Osteoblast (primary cell): ENCODE measurements around the gene PSMD4. TPM values are rescaled to one million over a fixed set of nuclear protein-coding genes. Genes with fewer than 3 reads are reported as not detected.
A peak's percentile ranks its signal among the peaks of the same experiment; 100 is the strongest.

ENCODE experiments used
- DNase-seq: peaks from one replicate; pipeline ENCODE4 v3.0.0; 2011; ENCODE audit warnings: low spot score, mixed read lengths; ENCODE audit not compliant: insufficient read length; ENCODE audit errors: missing footprints
- H2AFZ ChIP-seq: 2 replicates; pipeline ENCODE4 v1.6.0; 2011; ENCODE audit warnings: mild to moderate bottlenecking, low read length
- H3K27ac ChIP-seq: 2 replicates; pipeline ENCODE4 v1.5.1; 2011; ENCODE audit warnings: mild to moderate bottlenecking, low read depth, low read length, moderate library complexity
- H3K27me3 ChIP-seq: 2 replicates; pipeline ENCODE4 v1.6.0; 2012; ENCODE audit warnings: mild to moderate bottlenecking, control low read depth, inconsistent platforms, low read length, moderate library complexity; ENCODE audit not compliant: insufficient read depth
- H3K36me3 ChIP-seq: 2 replicates; pipeline ENCODE4 v1.5.1; 2011; ENCODE audit warnings: mild to moderate bottlenecking, low read length, control low read depth, moderate library complexity; ENCODE audit not compliant: insufficient read depth
- H3K4me1 ChIP-seq: 2 replicates; pipeline ENCODE4 v1.5.1; 2011; ENCODE audit warnings: mild to moderate bottlenecking, low read length, control low read depth, moderate library complexity; ENCODE audit not compliant: insufficient read depth
- H3K4me2 ChIP-seq: 2 replicates; pipeline ENCODE4 v1.6.0; 2011; ENCODE audit warnings: mild to moderate bottlenecking, low read length; ENCODE audit not compliant: insufficient read depth
- H3K4me3 ChIP-seq: fragments of 200-600 bp; sonication (generic); 3 replicates; pipeline ENCODE4 v1.5.1; 2012; ENCODE audit warnings: mild to moderate bottlenecking, low read length, inconsistent platforms; ENCODE audit not compliant: insufficient read depth
- H3K79me2 ChIP-seq: 2 replicates; pipeline ENCODE4 v1.6.0; 2012; ENCODE audit warnings: mild to moderate bottlenecking, low read length, control low read depth, inconsistent platforms; ENCODE audit not compliant: insufficient read depth
- H3K9me3 ChIP-seq: 2 replicates; pipeline ENCODE4 v1.5.1; 2011; ENCODE audit warnings: low read depth, low read length, control low read depth
- H4K20me1 ChIP-seq: 2 replicates; pipeline ENCODE4 v1.6.0; 2012; ENCODE audit warnings: mild to moderate bottlenecking, low read length, control low read depth; ENCODE audit not compliant: insufficient read depth
- CTCF ChIP-seq: IDR thresholded peaks from 2 replicates; pipeline ENCODE4 v1.5.1; 2011; ENCODE audit warnings: mild to moderate bottlenecking, low read depth, low read length, moderate library complexity; ENCODE audit errors: extremely low read depth
- total RNA-seq: library from RNA; depleted of rRNA; stranded (reverse); fragments of >200 nt; gene quantifications from 2 replicates; pipeline ENCODE4 v1.2.3, GENCODE V29; 2012

PSMD4 gene
- total RNA-seq, 1 donor, result 140 TPM

DNA sequence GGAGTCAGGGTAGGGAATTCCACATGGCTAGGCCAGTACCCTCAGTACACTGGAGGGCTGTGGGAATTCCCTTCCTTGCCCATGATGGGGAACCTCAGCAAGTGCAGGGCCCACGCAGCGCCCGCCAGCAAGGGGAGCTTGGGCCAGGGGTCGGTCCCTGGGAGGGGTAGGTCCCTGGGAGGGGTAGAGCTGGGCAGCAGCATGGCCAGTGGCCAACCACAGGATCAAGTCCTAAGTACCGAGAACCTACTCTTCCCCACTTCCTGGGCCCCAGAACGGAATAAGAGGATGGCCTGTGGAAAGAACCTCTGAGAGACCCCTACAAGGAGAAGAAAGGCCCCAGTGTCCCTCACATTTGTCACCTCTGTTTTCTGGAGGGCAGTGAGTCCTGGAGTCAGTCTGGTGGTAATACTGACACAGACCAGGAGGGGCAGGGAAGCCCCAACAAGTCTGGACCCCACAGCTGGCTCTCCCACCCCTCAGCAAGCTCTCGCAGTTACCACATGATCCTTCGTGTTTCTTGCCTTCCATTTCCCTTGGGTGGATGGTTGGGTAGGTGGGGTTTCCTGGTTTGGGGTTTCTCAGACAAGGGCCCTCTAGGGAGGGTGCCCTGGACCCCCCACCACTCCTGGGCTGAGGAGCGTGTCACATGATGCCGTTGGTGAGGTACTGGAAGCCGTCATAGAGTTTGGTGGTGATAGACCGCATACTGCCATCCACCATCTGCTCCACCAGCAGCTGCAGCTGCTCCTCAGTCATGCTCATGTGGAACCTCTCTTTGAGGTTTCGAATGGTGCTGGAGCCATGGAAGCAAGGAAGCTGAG lies 37.9 kb downstream of the PSMD4 start:
- Histone ChIP-seq H3K27me3 (no peaks in the 10 kb centered on the region), H3K79me2 (peaks cover 5% of the 10 kb centered on the region), H2AFZ (no peak overlapping the region), H3K4me1 (no peaks in the 10 kb centered on the region), H3K27ac (no peak overlapping the region), H3K4me2 (no peak overlapping the region), H3K4me3 (no peak overlapping the region), H3K36me3 (peaks cover 78% of the 10 kb centered on the region), H4K20me1 (no peaks in the 10 kb centered on the region), H3K9me3 (no peaks in the 10 kb centered on the region)
- no peak for TF ChIP-seq CTCF
- peak; percentile 87 for DNase-seq

- Histone ChIP-seq H2AFZ (no peak overlapping the region), H3K4me3 (no peak overlapping the region), H3K36me3 (peaks cover 79% of the 10 kb centered on the region), H3K27ac (no peak overlapping the region), H4K20me1 (no peaks in the 10 kb centered on the region), H3K79me2 (peaks cover 2% of the 10 kb centered on the region), H3K4me2 (no peak overlapping the region), H3K4me1 (no peaks in the 10 kb centered on the region), H3K27me3 (no peaks in the 10 kb centered on the region), H3K9me3 (no peaks in the 10 kb centered on the region)
- no peak for TF ChIP-seq CTCF
- DNase-seq, result peak; percentile 22
Observed at GRCh38 chr1:151293093-151293492, 38.6 kb downstream of the PSMD4 start.

DNA sequence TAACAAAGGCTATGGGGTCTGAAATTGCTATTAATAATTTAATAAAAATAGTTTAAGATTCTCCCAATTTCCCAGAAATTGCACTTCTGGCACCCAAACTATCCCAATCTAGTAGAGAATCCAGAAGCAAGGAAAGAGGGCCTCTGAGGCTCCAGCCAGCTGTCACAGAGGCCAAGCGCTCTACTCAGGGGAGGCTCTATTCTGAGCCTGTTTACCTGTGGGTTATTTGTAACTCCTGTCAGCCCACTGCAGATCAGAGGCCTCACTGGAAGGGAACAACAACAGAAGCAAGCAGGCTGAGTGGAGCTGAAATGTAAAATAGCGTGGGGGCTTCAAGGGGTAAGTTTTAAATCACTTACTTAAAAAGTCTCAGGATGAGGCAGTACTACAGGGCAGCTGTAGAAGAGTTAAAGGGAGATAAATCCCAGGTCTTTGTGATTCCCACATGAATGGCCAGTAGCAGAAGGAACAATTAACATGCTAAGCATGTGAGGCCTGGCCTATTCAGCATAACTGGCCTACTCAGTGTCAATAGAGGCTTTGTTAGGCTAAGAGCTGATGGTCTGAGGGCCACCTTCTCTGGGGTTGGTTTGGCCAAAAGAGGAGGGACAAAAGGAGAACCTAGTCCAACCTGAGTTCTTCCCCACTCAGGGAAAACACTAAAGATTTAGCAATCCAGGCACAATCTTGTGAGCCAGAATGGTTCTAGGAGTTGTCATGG lies 40.4 kb downstream of the PSMD4 start:
- Histone ChIP-seq H3K79me2 (no peaks in the 10 kb centered on the region), H3K4me3 (no peak overlapping the region), H2AFZ (no peak overlapping the region), H3K36me3 (peaks cover 80% of the 10 kb centered on the region), H4K20me1 (no peaks in the 10 kb centered on the region), H3K4me1 (no peaks in the 10 kb centered on the region), H3K27ac (no peak overlapping the region), H3K9me3 (no peaks in the 10 kb centered on the region), H3K4me2 (no peak overlapping the region), H3K27me3 (no peaks in the 10 kb centered on the region)
- no peak for TF ChIP-seq CTCF
- DNase-seq, result peak; percentile 39

GRCh38 chr1:151309811-151310323 lies 55.3 kb downstream of the PSMD4 start:
- TF ChIP-seq CTCF, result no peak
- H3K4me2 ChIP-seq, result no peak overlapping the region
- peak overlapping the region; percentile 29 for H3K27ac ChIP-seq
- peaks cover 49% of the 10 kb centered on the region for H3K4me1 ChIP-seq
- no peaks in the 10 kb centered on the region for H3K9me3 ChIP-seq
- H3K79me2 ChIP-seq, result peaks cover 40% of the 10 kb centered on the region
- H3K4me3 ChIP-seq, result no peak overlapping the region
- peaks cover 57% of the 10 kb centered on the region for H4K20me1 ChIP-seq
- peaks cover 60% of the 10 kb centered on the region for H3K36me3 ChIP-seq
- DNase-seq, result peak; percentile 41
- H3K27me3 ChIP-seq, result no peaks in the 10 kb centered on the region
- no peak overlapping the region for H2AFZ ChIP-seq
